HG03558 (cell line): ENCODE measurements around the gene SPESP1.
"Not testable (repeated sequence)": the region's sequence is repeated elsewhere in the genome, so short reads cannot be mapped to it uniquely, and the experiment has no call there.

Source experiments
- ATAC-seq: cut with Tn5 transposase; IDR thresholded peaks from one replicate; pipeline ENCODE4 v1.9.1; 2021; ENCODE audit warnings: moderate number of reproducible peaks; ENCODE audit not compliant: unreplicated experiment; ENCODE audit errors: extremely low read depth

SPESP1 gene

DNA sequence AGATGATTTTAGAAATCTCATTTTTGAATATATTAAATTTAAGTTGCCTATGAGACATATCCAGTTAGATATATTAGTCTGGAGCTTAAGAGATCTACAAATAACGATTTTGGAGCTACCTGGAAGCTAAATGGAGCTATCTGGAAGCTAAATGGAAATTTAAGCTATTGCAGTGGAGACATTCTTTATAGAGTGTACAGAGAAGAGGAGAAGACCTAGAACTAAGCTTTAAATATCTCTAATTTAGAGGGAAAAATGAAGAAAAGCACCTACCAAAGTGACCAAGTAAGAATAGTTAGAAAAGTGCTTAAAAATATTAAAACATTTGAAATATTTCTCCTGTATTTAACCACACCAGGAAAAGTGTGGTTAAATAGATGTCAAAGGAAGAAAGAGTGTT, 28.3 kb downstream of the SPESP1 start:
- no peak for ATAC-seq

DNA sequence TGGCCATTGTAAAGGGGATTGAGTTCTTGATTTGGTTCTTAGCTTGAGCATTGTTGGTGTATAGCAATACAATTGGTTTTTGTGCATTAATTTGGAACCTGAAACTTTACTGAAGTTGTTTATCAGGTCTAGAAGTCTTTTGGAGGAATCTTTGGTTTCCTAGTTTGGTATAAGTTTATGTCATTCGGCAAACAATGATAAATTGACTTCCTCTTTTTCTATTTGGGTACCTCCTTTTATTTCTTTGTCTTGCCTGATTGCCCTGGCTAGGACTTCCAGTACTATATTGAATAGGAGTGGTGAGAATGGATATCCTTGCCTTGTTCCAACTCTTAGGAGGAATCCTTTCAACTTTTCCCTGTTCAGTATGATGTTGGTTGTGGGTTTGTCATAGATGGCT, 32.1 kb downstream of the SPESP1 start:
- ATAC-seq = no peak

DNA sequence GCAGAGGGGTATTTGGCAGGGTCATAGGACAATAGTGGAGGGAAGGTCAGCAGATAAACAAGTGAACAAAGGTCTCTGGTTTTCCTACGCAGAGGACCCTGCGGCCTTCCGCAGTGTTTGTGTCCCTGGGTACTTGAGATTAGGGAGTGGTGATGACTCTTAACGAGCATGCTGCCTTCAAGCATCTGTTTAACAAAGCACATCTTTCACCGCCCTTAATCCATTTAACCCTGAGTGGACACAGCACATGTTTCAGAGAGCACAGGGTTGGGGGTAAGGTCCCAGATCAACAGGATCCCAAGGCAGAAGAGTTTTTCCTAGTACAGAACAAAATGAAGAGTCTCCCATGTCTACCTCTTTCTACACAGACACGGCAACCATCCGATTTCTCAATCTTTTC, 33.4 kb downstream of the SPESP1 start:
- not testable (repeated sequence) for ATAC-seq

DNA sequence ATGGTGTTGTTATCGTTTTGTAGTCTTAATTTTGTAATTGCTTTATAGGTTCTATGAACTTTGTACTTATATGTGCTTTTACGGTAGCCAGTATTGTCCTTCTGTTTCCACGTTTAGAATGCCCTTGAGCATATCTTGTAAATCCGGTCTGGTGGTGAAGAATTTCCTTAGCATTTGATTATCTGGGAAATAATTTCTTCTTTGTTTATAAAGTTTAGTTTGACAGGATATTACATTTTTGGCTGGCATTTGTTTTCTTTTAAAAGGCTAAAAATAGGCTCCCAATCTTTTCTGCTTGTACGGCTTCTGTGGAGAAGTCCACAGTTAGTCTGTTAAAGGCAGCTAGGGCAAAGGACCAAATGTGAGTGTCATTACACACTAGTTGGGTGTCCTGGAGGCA, 36.7 kb downstream of the SPESP1 start:
- no peak for ATAC-seq

DNA sequence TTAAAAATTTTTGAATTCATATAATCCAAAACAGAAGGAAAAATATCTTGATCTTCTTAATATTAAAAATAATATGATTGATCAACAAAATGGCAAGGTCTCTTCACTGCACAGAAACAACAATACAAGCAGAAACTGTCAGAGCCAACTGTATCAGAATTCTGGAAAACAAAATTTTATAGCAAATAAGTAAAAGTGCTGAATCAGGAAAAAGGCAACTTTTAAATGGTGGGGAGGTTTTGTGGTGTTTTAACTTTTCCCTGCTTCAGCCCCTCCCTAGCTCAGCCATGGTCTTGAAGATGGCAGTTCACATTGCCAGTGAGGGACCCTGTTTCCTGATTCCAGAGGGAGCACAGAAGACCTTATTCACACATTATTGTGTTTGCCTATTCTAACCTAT, 37.6 kb downstream of the SPESP1 start:
- no peak for ATAC-seq

DNA sequence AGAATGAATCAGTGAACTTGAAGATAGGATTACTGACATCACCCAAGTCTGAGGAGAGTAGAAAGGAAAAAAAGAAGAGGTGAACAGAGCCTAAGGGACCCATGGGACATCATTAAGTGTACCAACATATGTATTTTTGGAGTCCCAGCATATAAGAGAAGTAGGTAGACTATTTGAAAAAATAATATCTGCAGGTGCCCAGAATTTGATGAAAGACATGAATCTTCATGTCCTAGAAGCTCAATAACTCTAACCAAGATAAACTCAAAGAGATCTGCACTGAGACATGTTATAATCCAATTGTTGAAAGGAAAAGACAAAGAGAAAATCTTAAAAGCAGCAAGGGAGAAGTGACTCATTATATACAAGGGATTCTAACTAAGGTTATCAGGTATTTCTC, 39.0 kb downstream of the SPESP1 start:
- no peak for ATAC-seq

DNA sequence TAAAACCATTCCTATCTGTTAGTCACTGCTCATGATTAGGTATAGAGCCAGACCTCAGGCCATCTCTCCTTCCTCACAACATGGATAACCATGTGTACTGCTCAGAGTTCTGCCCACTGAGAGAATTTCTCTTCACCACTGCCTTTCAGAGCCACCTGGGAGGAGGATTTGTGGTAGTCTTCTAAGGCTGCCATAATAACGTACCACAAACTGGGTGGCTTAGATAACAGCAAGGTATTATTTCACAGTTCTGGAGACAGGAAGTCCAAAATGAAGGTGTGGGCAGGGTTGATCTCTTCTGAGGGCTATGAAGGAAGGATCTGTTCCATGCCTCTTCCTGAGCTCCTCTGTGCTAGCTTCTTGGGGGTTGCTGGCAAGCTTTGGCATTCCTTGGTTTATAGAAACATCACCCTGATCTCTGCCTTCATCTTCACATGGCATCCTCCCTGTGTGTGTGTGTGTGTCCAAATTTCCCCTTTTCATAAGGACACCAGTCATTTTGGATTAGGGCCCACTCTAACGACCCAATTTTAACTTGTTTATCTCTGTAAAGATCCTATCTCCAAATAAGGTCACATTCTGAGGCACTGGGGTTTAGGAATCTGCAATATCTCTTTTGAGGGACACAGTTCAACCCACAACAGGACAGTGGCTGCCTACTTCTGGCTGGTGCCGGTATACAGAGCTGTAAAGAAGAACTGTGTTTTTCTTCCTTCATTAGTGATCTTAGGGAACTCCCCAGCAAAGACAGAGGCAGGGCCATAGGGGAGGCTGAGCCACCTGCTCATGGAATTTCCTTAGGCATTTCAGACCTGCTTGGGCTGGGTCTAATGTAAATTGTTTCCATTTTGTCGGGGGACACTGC, 42.1 kb downstream of the SPESP1 start:
- no peak for ATAC-seq

DNA sequence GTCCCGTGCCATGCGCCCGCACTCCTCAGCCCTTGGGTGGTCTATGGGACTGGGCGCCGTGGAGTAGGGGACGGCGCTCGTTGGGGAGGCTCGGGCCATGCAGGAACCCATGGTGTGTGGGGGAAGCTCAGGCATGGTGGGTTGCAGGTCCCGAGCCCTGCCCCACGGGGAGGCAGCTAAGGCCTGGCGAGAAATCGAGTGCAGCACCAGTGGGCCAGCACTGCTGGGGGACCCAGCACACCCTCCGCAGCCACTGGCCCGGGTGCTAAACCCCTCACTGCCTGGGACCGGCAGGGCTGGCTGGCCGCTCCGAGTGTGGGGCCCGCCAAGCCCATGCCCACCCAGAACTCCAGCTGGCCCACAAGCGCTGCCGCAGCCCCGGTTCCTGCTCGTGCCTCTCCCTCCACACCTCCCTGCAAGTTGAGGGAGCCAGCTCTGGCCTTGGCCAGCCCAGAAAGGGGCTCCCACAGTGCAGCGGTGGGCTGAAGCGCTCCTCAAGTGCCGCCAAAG, 45.4 kb downstream of the SPESP1 start:
- not testable (repeated sequence) for ATAC-seq

DNA sequence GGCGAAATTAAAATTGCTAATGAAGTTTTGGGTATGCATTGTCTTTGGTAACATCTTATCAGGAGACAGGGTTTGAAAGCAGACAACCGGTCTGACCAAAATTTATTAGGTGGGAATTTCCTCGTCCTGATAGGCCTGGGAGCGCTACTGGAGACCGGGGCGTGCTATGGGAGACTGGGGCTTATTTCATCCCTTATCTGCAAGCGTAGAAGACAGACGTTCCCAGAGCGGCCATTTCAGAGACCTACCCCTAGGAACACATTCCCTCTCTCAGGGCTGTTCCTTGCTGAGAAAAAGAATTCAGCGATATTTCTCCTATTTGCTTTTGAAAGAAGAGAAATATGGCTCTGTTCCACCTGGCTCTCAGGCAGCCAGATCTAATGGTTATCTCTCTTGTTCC, 47.1 kb downstream of the SPESP1 start:
- ATAC-seq = not testable (repeated sequence)

DNA sequence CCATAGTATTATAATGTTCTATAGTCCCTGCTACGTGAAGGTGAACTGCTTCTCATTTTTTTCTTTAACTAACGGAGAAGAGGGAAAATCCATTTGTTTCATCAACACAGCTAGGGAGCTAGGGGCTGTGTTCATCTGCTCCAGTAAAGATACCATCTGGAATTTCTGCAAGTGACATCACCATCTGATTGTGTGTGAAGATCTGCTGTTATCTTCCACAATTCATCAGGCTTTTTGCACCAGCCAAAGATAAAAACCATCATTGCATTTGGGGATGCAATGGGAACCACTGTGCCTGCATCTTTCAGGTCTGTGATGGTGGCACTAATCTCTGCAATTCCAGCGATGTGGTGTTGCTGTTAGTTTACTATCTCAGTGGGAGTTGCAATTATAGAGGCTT, 48.7 kb downstream of the SPESP1 start:
- no peak for ATAC-seq

DNA sequence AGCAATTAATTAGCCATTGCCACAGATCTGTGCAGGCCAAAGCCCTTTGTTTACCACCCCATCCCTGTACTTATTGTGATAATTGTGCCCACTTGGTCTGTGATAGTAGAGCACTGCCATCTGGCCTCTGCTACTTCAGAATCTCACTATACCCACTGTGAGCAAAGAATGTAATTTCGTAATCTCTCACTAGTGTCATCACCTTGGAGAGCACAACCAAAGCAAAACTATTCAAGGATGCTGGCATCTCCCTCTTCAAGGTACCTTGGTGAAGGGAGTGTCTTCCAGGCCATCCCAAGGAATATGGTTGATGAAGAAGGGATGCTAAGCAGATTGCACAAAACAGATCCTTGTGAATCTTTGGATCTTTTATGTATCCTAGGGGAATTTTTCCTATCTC, 49.5 kb downstream of the SPESP1 start:
- ATAC-seq = no peak

DNA sequence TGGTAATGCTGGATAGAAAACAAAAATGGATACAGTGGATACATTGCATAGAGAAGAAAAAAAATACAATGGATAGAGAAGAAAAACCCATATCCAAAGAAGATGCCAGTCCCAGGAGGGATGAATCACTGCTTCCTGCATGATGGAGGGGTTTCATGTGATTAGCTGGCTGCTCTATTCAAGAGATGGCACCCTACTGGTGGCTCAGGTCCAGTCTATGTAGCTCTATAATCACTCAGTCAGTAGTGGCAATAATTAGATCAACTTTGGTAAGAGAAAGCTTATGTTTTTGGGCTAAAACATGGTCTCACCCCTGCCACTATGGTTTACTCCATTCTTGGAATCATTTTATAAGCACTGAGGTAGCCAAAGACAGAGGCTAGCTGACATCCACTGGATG, 50.5 kb downstream of the SPESP1 start:
- no peak for ATAC-seq

DNA sequence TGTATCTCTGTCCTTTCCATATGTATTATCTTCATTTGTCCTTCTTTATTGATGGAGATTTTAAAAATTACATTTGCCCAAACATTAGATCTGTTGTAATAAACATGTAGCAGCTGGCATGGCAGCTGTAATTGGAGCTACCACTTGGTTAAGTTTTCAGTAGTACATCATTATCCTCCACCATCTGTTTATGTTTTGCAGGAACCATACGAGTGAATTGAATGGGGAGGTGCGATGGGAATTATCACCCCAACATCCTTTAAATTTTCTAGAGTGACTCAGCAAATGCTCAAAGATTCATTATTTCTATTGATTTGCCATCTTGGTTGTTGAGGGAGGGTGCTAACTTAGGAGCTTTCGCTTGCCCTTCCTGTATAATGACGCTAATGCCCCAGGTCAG, 51.6 kb downstream of the SPESP1 start:
- no peak for ATAC-seq

DNA sequence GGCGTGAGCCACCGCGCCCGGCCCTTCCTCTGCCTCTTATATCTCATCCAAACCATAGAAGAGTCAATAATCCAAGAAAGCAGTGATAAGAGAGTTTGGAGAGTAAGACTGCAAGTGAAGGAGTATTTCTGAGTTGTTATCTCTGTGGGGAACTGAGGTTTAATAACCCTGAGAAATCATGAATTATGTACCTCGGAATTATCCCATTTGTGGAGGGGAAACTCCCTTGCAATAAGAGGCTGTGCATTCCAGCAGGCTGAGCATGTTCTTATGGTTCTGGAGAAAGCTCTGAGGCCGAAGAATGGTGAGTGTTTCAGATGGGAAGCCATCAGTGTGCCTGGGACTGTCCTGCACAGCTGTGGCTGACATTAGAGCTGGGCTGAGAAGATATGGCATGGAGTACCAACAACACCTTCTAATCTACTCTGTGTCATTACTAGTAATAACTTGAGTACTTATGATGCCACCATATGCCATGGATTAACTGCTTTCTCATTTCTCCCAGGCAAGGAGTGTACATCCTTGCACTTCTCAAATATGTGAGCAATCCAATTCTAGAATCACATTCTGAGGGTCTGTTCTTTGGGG, 52.7 kb downstream of the SPESP1 start:
- no peak for ATAC-seq

DNA sequence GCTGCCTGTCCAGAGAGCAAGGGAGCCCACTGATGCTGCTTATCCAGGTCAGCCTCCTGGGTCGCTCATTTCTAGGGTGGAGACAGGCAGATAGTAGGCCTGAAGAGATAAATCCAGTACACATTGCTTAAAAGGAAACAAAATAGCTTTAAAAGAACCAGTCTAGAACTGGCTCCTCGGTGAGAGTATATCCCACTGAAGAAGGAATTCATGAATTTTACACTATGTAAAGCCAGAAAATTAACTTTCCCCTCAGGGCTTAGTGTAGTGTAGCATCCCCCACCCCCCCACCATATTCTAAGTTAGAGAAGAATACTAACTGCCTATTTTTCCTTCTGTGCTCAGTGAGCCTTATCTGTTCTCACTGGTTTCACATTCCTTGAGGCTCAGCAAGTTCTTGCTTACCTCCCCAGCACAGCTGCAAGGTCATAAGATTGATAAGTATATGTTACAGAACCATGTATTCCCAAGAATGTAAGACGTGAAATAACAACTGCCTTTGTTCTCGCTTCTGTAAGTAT, 53.7 kb downstream of the SPESP1 start:
- ATAC-seq = no peak

DNA sequence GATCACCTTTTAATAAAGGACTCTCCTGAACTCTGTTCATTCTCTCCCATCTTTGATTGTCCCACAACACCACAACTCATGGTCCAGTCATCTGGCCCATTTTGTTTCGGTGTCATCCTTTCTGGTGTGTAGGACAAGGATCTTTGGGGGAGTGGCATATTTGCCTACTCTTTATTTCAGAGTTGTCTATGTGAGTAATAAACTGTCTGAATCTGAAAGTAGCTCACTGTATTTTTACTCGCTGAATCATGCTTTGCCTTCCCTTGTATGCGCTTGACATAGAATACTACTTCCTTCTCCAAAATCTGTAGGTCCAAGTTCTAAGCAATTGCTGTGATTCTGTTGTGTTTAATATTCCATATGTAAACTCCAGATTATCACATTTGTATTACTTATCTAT, 54.3 kb downstream of the SPESP1 start:
- ATAC-seq = no peak

DNA sequence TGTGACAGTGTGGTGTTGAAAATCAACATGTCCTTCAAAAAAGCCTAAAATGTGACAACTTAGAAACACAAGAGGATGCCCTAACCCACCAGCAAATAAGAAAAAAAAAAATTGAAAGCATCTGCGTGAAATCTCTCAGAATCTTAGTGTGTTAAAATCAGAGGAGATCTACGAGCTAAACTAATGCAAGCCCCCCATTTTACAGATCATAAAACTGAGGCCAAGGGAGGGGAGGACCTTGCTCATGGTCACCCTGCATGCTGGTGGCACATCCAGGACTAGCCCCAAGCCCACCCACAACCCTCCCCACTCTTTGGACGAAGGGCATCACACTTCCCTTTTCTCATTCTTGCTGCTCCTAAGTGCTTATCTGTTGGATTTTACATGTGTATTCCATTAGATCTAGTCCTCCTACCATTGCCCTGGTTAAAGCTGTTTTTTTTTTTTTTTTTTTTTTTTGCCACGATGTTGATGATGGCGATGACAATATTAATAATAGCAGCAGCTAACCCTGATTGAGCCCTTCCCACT, 55.1 kb downstream of the SPESP1 start:
- no peak for ATAC-seq

DNA sequence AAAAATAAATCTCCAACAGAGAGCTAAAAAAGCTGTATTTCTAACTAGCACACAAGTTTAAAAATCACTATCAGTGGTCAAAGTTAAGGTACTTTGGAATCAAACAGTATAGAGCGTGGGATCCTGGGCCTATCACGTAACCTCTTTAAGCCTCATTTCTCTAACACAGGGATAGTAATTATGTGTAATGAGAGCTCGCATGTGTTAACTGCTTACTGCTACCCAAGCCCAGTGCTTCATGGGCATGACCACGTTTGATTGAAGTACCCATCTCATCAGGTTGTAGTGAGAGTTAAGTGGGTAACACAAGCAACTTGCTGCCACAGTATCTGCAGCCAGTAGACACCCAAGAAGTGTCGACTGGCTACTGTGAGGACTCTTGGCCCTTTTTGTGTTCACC, 56.0 kb downstream of the SPESP1 start:
- ATAC-seq = no peak

DNA sequence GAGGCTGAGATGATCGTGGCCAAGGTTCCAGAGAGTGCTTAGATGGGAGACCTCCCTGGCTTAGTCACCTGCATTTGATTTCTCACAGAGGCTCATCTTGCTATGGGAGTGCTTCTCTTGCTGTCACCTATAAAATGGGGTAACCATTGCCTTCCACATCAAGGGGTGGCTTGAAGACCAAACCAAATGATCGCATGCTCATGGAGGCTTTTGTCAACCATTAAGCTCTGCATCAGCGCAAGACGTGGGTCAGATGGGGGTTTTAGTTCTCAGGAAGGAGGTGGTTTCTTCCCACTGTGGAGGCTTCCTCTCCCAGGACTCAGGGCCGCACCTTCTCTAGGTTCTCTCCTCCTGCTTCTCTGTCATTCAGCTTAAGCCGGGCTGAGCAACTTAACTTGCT, 56.8 kb downstream of the SPESP1 start:
- no peak for ATAC-seq

DNA sequence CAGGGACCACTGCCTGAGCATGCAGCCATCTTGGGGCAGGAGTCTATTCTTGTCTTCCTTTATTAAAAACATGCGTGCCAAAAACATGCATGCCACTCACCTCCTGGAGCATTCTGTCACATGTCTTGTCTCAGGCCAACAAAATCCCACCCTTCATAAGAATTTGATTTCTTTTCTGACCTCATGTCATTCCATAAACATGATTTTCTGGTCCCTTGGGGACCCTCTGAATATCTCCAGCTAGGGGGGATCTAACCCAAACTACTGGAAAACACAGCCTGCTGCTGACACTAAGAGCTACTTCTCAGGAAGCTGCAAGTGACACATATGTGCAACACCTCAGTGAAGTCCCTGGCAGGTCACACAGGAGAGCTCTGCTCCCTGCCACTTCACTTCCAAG, 57.4 kb downstream of the SPESP1 start:
- no peak for ATAC-seq

DNA sequence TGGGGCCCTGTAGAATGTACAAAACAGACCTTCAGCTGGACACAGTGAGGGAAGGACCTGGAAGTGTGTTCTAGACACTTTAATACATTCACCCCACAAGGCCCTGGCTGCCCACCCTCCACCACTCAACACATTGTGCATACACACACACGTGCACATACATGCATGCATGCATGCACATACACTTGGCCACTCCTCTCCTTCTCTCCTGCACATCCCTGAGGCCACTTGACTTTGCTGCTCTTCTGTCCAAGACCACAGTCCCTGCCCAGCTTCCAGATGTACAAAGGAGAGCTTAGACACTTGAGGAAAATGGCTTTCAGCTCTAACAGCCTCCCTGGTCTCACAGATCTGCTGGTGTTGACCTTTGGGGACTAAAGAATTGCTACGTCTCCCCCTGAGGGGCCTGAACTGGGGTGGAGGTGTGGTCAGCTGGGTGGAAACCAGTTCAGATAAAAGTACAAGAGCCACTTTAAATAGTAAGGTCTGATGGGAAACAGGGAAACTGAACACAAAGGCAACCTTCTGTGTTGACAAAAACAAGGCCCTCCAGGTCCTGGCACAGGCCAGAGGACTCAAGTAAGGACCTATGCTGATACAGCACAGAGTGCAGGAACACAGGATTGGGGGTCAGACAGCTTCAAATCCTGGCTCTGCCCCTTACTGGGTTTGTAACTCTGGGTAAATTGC, 59.4 kb downstream of the SPESP1 start:
- ATAC-seq = no peak
